ENCODE measurements around the gene PLBD1.

PLBD1 gene

DNA sequence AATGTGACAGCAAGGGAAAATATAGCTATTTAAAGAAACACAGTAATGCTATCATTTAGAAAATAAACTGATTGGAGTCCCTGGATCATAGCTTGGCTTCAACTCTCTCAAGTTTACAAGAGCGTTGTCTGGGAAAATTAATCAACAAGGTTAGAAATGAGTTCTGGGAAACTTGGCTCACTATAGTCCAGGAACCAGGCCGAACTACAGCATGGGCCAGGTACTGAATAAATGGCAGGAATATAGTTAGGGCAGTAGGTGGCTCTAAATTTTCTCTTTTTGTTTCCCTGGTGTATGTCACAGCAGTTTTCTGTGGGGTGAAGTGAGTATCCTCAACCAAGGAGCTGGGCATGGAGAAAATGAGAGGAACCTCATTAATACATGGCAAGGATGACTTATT lies 72.4 kb downstream of the PLBD1 start:
- no peak for DNase-seq

DNA sequence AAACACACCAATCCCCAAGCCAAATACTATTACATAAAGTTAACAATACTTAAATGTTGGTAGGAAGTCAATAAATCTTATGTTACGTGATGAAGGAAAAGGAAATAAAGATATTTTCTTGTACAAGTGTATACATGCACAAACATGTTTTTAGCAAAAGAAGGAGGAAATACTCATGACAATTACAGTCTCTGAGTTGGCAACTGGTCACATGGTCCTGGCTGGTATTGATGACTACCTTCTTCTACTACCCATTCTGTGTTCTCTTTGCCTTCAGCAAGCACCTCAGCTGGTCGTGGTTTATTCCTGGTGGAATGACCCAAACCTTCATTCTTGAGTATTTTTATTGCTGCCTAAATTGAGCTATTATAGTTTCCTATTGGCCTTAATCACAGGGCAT lies 84.8 kb downstream of the PLBD1 start:
- no peak for DNase-seq

DNA sequence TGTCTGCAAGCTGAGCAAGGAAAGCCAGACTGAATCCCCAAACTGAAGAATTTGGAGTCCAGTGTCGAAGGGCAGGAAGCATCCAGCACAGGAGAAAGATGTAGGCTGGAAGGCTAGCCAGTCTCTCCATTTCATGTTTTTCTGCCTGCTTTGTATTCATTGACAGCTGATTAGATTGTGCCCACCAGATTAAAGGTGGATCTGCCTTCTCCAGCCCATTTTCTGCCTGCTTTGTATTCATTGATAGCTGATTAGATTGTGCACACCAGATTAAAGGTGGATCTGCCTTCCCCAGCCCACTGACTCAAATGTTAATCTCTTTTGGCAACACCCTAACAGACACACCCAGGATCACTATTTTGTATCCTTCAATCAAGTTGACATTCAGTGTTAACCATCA lies 85.3 kb downstream of the PLBD1 start:
- no peak for DNase-seq

DNA sequence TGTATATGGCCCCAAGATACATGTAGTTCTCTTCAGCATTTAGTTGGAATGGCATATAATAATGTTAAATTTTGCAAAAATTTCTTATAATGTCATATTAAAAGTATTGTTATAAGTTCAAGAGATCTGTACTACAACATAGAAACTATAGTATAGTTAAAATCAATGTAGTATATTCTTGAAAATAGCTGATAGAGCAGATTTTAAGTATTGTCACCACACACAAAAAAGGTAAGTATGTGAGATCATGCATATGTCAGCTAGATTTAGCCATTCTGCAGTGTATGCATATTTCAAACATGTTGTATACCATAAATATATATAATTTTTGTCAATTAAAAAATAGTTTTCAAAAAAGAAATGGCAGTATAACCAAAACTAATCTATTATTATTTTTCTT lies 86.5 kb downstream of the PLBD1 start:
- DNase-seq, result no peak

DNA sequence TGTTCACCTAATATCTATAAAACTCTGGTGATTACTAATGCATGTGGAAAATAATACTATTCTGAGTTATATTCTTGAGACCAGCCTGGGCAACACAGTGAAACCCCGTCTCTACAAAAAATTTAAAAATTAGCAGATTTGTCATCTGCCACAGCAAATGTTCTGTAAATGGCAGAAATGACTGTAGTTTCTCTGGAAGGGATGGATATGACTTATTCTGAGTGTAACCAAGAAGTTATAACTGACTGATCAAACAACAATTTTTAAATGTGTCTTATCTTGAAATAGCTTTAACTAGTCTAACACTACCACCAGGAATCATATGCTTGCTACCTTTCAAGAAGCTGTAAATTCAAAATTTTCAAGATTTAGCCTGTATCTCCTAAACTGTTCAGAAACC lies 88.7 kb downstream of the PLBD1 start:
- DNase-seq, result no peak

DNA sequence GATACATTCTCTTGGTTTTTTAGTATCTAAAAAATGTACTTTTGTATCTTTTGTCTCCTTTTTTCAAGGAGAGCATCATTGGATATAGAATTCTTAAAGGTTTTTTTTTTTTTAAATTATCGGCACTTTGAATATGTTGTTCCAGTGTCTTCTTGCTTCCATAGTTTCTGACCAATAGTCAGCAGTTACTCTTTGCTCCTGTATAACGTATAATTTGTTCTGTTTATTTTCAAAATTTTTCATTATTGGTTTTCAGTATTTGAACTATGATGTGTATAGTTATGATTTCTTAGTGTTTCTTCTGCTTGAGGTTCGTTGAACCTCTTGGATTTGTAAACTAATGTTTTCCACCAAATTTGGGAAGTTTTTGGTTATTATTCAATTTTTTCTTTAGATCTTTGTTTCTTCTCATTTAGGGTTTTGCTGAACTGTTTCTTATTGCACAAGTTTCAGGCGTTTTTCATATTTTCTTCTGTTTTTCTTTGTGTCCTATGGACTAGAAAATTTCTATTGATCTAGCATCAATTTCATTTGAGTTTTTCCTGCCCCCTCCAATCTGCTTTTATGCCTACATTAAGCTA lies 93.9 kb downstream of the PLBD1 start:
- peak in 1 of 2 donors; percentile 11 for DNase-seq

DNA sequence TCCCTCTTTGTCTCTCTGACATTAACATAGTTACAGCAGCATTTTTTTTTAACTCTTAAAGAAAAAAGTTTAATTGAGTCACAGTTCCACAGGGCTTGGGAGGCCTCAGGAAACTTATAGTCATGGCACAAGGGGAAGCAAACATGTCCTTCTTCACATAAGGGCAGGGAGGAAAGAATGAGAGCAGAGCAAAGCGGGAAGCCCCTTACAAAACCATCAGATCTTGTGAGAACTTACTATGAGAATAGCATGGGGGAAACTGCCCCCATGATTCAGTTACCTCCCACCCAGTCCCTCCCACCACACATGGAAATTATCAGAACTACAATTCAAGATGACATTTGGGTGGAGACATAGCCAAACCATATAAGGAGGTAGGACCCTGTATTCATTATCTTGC lies 96.2 kb downstream of the PLBD1 start:
- no peak for DNase-seq

DNA sequence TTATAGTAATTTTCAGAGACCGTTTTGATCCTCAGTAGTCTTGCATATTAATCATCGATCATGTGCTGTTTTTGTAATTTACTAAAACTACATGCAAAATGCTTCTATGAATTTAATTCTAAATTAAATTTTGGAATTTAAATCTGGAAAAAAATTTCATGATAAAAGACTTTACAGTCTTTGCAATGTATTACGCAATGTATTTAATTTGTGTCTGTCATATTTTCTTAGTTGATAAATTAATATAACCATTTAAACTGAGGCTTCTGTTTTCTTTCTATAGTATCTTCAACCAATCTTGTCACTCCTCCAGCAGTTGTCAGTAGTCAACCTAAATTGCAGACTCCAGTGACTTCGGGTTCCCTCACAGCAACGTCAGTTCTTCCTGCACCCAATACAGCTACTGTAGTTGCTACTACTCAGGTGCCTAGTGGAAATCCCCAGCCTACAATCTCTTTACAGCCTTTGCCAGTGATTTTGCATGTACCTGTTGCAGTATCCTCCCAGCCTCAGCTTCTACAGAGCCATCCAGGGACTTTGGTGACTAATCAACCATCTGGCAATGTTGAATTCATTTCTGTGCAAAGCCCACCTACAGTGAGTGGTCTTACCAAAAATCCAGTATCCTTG lies 107.4 kb downstream of the PLBD1 start:
- DNase-seq, result no peak

DNA sequence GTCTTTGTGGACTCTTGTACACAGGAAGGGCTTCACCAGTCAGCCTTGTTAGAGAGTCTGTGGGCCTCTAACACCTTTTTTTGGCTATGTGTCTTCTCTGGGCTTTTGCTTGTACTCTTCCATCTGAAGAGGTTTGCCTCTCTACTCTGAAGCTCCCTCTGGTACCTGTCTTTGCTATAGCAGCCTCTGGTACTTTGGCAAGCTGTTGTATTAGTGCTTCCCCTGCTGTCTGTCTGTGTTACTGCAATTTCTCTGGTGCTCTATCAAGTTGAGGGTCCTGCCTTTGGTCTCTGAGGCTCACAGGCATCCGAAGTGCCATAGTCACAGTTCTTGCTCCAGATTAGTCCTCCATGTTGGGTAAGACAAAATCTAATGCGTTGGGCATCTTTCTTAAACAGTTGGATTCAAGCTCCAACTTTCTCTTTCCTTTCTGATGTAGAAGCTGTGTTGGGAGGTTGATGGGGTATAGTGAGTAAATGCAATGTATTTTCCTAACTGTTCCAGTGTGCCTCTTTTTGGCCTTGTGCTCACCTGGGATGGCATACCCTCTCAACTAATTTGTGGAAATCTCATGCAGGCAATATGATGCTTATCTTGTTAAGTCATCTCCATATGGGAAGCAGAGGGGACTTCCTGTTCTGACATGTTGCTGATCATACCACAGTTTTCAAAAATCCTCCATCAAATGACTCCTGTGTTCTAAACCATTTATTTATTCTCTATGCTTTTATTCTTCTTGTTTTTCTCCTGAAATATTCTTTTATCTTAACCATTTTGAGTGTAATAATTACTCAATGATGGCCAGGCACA lies 113.4 kb downstream of the PLBD1 start:
- peak; percentile 31 to 54 for DNase-seq

All from CD4-positive, alpha-beta T cell treated with Interleukin-1 beta for 1 hour (primary cell).